GM23338 (cell line): ENCODE results near the gene FMR1. TPM values are rescaled to one million over a fixed set of nuclear protein-coding genes. Genes with fewer than 3 reads are reported as not detected.

ENCODE experiments used
- ATAC-seq: fragments of 200-7000 bp; cut with Tn5 transposase; 3 replicates; pipeline ENCODE4 v1.9.1; 2020
- DNase-seq: peaks from one replicate; pipeline ENCODE4 v3.0.0-alpha.2; 2015; ENCODE audit warnings: low spot score
- H2AFZ ChIP-seq: fragments of 200-600 bp; sonication (generic); 2 replicates; pipeline ENCODE4 v1.8.0; 2016; ENCODE audit warnings: antibody characterized with exemption, mild to moderate bottlenecking, moderate library complexity
- H3F3A ChIP-seq: fragments of 200-600 bp; sonication (generic); replicated peaks from 2 replicates; pipeline ENCODE4 v1.8.0; 2017; ENCODE audit warnings: antibody characterized with exemption, mixed run types, low read depth
- H3K27ac ChIP-seq: fragments of 200-600 bp; sonication (generic); 2 replicates; pipeline ENCODE4 v1.6.1; 2016; ENCODE audit warnings: low read depth
- H3K27me3 ChIP-seq: fragments of 200-600 bp; sonication (generic); 2 replicates; pipeline ENCODE4 v1.8.0; 2016; ENCODE audit warnings: mild to moderate bottlenecking, mixed run types, moderate library complexity; ENCODE audit not compliant: insufficient read depth
- H3K36me3 ChIP-seq: fragments of 200-600 bp; sonication (generic); 2 replicates; pipeline ENCODE4 v1.8.0; 2016; ENCODE audit warnings: mild to moderate bottlenecking; ENCODE audit not compliant: insufficient read depth
- H3K4me1 ChIP-seq: fragments of 200-600 bp; sonication (generic); 2 replicates; pipeline ENCODE4 v1.8.0; 2016; ENCODE audit warnings: mild to moderate bottlenecking, moderate library complexity; ENCODE audit not compliant: insufficient read depth
- H3K4me2 ChIP-seq: fragments of 200-600 bp; sonication (generic); 2 replicates; pipeline ENCODE4 v1.7.1; 2017; ENCODE audit warnings: mixed run types
- H3K4me3 ChIP-seq: fragments of 200-600 bp; sonication (generic); 2 replicates; pipeline ENCODE4 v1.6.1; 2016; ENCODE audit warnings: mixed run types
- H3K79me2 ChIP-seq: fragments of 200-600 bp; sonication (generic); replicated peaks from 2 replicates; pipeline ENCODE4 v1.8.0; 2017; ENCODE audit warnings: mild to moderate bottlenecking; ENCODE audit not compliant: insufficient read depth
- H3K9me2 ChIP-seq: fragments of 200-600 bp; sonication (generic); 2 replicates; pipeline ENCODE4 v1.8.0; 2017; ENCODE audit not compliant: insufficient read depth
- H4K20me1 ChIP-seq: fragments of 200-600 bp; sonication (generic); replicated peaks from 2 replicates; pipeline ENCODE4 v1.8.0; 2017; ENCODE audit warnings: mild to moderate bottlenecking; ENCODE audit not compliant: insufficient read depth
- H3K27ac Mint-ChIP-seq: 2 replicates; pipeline ENCODE4 v1.8.0; 2020; ENCODE audit warnings: inconsistent platforms, mild to moderate bottlenecking, moderate library complexity, mixed read lengths
- H3K27me3 Mint-ChIP-seq: 3 replicates; pipeline ENCODE4 v1.8.0; 2022; ENCODE audit warnings: low read depth, mild to moderate bottlenecking, moderate library complexity, mixed read lengths, inconsistent platforms; ENCODE audit not compliant: insufficient read depth, poor library complexity
- H3K36me3 Mint-ChIP-seq: 3 replicates; pipeline ENCODE4 v1.8.0; 2021; ENCODE audit warnings: low read depth, mild to moderate bottlenecking, inconsistent platforms, moderate library complexity, mixed read lengths
- H3K4me1 Mint-ChIP-seq: 3 replicates; pipeline ENCODE4 v1.8.0; 2020; ENCODE audit warnings: mild to moderate bottlenecking, inconsistent platforms, mixed read lengths
- H3K4me3 Mint-ChIP-seq: 3 replicates; pipeline ENCODE4 v1.8.0; 2021; ENCODE audit warnings: moderate library complexity, mild to moderate bottlenecking, inconsistent platforms, mixed read lengths
- H3K9me3 Mint-ChIP-seq: 3 replicates; pipeline ENCODE4 v1.8.0; 2020; ENCODE audit warnings: moderate library complexity, mild to moderate bottlenecking, inconsistent platforms, mixed read lengths
- CREB1 ChIP-seq: fragments of 250-450 bp; sonication (Bioruptor Pico); IDR thresholded peaks from 2 replicates; pipeline ENCODE4 v1.5.0; 2020; ENCODE audit warnings: low read depth, mild to moderate bottlenecking, moderate library complexity
- EZH2 ChIP-seq: fragments of 200-600 bp; sonication (generic); IDR thresholded peaks from one replicate; pipeline ENCODE4 v1.8.0; 2017; ENCODE audit warnings: antibody characterized with exemption, mild to moderate bottlenecking, low read depth; ENCODE audit not compliant: unreplicated experiment
- EZH2phosphoT487 ChIP-seq: fragments of 200-600 bp; sonication (generic); IDR thresholded peaks from one replicate; pipeline ENCODE4 v1.8.1; 2018; ENCODE audit warnings: antibody characterized with exemption; ENCODE audit not compliant: unreplicated experiment
- JUNB ChIP-seq: IDR thresholded peaks from one replicate; pipeline ENCODE4 v1.6.1; 2016; ENCODE audit warnings: antibody characterized with exemption; ENCODE audit not compliant: unreplicated experiment
- NANOG ChIP-seq: IDR thresholded peaks from 2 replicates; pipeline ENCODE4 v1.6.1; 2016; ENCODE audit warnings: antibody characterized with exemption, borderline replicate concordance
- POLR2AphosphoS5 ChIP-seq: IDR thresholded peaks from 2 replicates; pipeline ENCODE4 v1.6.1; 2016; ENCODE audit warnings: antibody characterized with exemption, low read depth
- STAT1 ChIP-seq: IDR thresholded peaks from one replicate; pipeline ENCODE4 v1.6.1; 2016; ENCODE audit warnings: antibody characterized with exemption; ENCODE audit not compliant: unreplicated experiment
- ZNF114 ChIP-seq: fragments of 250-450 bp; sonication (Bioruptor Pico); IDR thresholded peaks from 2 replicates; pipeline ENCODE4 v1.5.0; 2020; ENCODE audit warnings: mild to moderate bottlenecking, moderate library complexity
- ZNF331 ChIP-seq: fragments of 250-450 bp; sonication (Bioruptor Pico); IDR thresholded peaks from 2 replicates; pipeline ENCODE4 v1.5.0; 2020; ENCODE audit warnings: low read depth, mild to moderate bottlenecking, moderate library complexity
- polyA plus RNA-seq: library from polyadenylated mRNA; unstranded; fragments of >200 nt; fragmentation: Nextera tagmentation; extraction: Ambion mirVana; gene quantifications from 2 replicates; pipeline ENCODE4 v1.2.1, GENCODE V29; 2016
- total RNA-seq: library from RNA; depleted of rRNA; stranded (reverse); fragments of >200 nt; shearing (Covaris generic); gene quantifications from 2 replicates; pipeline ENCODE4 v1.2.3, GENCODE V29; 2014
- TF ChIP-seq, protein P1 (sequence below): IDR thresholded peaks from 2 replicates; pipeline ENCODE4 v1.6.1; 2016; ENCODE audit warnings: antibody characterized with exemption
- TF ChIP-seq, protein P2 (sequence below): fragments of 250-450 bp; sonication (Bioruptor Pico); IDR thresholded peaks from 2 replicates; pipeline ENCODE4 v1.5.0; 2020; ENCODE audit warnings: mild to moderate bottlenecking, moderate library complexity
- TF ChIP-seq, protein P3 (sequence below), 2 experiments: fragments of 200-600 bp in 1 of 2; sonication (generic) in 1 of 2; conservative IDR thresholded peaks; 2 replicates each; pipeline versions ENCODE4 v1.5.1 to v1.6.1; 2016 to 2017; ENCODE audit warnings: antibody characterized with exemption in 2 of 2, low read depth in 2 of 2, mild to moderate bottlenecking in 2 of 2, moderate library complexity in 1 of 2
- TF ChIP-seq, protein P4 (sequence below): IDR thresholded peaks from one replicate; pipeline ENCODE4 v1.6.1; 2018; ENCODE audit warnings: antibody characterized with exemption; ENCODE audit not compliant: unreplicated experiment

Gene FMR1
- total and polyA plus RNA-seq, 2 experiments from 2014 or later, result 17.1 to 44.3 TPM

DNA sequence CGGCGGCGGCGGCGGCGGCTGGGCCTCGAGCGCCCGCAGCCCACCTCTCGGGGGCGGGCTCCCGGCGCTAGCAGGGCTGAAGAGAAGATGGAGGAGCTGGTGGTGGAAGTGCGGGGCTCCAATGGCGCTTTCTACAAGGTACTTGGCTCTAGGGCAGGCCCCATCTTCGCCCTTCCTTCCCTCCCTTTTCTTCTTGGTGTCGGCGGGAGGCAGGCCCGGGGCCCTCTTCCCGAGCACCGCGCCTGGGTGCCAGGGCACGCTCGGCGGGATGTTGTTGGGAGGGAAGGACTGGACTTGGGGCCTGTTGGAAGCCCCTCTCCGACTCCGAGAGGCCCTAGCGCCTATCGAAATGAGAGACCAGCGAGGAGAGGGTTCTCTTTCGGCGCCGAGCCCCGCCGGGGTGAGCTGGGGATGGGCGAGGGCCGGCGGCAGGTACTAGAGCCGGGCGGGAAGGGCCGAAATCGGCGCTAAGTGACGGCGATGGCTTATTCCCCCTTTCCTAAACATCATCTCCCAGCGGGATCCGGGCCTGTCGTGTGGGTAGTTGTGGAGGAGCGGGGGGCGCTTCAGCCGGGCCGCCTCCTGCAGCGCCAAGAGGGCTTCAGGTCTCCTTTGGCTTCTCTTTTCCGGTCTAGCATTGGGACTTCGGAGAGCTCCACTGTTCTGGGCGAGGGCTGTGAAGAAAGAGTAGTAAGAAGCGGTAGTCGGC, 528 bp downstream of the FMR1 start:
- no peaks in the 10 kb centered on the region for H3K36me3 ChIP-seq
- H3K27ac ChIP-seq, result peak overlapping the region; percentile 89
- peak; percentile 62 for ATAC-seq
- no peaks in the 10 kb centered on the region for H3K9me2 ChIP-seq
- H2AFZ ChIP-seq, result no peak overlapping the region
- H4K20me1 ChIP-seq, result peaks cover 4% of the 10 kb centered on the region; the same call in 1 of the 2 replicates
- TF ChIP-seq, protein P1, sequence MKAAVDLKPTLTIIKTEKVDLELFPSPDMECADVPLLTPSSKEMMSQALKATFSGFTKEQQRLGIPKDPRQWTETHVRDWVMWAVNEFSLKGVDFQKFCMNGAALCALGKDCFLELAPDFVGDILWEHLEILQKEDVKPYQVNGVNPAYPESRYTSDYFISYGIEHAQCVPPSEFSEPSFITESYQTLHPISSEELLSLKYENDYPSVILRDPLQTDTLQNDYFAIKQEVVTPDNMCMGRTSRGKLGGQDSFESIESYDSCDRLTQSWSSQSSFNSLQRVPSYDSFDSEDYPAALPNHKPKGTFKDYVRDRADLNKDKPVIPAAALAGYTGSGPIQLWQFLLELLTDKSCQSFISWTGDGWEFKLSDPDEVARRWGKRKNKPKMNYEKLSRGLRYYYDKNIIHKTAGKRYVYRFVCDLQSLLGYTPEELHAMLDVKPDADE, result no peak
- no peak for TF ChIP-seq CREB1 (CRISPR knock-in tag)
- TF ChIP-seq, protein P2, sequence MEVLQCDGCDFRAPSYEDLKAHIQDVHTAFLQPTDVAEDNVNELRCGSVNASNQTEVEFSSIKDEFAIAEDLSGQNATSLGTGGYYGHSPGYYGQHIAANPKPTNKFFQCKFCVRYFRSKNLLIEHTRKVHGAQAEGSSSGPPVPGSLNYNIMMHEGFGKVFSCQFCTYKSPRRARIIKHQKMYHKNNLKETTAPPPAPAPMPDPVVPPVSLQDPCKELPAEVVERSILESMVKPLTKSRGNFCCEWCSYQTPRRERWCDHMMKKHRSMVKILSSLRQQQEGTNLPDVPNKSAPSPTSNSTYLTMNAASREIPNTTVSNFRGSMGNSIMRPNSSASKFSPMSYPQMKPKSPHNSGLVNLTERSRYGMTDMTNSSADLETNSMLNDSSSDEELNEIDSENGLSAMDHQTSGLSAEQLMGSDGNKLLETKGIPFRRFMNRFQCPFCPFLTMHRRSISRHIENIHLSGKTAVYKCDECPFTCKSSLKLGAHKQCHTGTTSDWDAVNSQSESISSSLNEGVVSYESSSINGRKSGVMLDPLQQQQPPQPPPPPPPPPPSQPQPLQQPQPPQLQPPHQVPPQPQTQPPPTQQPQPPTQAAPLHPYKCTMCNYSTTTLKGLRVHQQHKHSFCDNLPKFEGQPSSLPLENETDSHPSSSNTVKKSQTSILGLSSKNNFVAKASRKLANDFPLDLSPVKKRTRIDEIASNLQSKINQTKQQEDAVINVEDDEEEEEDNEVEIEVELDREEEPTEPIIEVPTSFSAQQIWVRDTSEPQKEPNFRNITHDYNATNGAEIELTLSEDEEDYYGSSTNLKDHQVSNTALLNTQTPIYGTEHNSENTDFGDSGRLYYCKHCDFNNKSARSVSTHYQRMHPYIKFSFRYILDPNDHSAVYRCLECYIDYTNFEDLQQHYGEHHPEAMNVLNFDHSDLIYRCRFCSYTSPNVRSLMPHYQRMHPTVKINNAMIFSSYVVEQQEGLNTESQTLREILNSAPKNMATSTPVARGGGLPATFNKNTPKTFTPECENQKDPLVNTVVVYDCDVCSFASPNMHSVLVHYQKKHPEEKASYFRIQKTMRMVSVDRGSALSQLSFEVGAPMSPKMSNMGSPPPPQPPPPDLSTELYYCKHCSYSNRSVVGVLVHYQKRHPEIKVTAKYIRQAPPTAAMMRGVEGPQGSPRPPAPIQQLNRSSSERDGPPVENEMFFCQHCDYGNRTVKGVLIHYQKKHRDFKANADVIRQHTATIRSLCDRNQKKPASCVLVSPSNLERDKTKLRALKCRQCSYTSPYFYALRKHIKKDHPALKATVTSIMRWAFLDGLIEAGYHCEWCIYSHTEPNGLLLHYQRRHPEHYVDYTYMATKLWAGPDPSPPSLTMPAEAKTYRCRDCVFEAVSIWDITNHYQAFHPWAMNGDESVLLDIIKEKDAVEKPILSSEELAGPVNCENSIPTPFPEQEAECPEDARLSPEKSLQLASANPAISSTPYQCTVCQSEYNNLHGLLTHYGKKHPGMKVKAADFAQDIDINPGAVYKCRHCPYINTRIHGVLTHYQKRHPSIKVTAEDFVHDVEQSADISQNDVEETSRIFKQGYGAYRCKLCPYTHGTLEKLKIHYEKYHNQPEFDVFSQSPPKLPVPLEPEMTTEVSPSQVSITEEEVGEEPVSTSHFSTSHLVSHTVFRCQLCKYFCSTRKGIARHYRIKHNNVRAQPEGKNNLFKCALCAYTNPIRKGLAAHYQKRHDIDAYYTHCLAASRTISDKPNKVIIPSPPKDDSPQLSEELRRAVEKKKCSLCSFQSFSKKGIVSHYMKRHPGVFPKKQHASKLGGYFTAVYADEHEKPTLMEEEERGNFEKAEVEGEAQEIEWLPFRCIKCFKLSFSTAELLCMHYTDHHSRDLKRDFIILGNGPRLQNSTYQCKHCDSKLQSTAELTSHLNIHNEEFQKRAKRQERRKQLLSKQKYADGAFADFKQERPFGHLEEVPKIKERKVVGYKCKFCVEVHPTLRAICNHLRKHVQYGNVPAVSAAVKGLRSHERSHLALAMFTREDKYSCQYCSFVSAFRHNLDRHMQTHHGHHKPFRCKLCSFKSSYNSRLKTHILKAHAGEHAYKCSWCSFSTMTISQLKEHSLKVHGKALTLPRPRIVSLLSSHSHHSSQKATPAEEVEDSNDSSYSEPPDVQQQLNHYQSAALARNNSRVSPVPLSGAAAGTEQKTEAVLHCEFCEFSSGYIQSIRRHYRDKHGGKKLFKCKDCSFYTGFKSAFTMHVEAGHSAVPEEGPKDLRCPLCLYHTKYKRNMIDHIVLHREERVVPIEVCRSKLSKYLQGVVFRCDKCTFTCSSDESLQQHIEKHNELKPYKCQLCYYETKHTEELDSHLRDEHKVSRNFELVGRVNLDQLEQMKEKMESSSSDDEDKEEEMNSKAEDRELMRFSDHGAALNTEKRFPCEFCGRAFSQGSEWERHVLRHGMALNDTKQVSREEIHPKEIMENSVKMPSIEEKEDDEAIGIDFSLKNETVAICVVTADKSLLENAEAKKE (CRISPR knock-in tag), result no peak
- no peak for TF ChIP-seq ZNF331 (CRISPR knock-in tag)
- TF ChIP-seq, protein P3, sequence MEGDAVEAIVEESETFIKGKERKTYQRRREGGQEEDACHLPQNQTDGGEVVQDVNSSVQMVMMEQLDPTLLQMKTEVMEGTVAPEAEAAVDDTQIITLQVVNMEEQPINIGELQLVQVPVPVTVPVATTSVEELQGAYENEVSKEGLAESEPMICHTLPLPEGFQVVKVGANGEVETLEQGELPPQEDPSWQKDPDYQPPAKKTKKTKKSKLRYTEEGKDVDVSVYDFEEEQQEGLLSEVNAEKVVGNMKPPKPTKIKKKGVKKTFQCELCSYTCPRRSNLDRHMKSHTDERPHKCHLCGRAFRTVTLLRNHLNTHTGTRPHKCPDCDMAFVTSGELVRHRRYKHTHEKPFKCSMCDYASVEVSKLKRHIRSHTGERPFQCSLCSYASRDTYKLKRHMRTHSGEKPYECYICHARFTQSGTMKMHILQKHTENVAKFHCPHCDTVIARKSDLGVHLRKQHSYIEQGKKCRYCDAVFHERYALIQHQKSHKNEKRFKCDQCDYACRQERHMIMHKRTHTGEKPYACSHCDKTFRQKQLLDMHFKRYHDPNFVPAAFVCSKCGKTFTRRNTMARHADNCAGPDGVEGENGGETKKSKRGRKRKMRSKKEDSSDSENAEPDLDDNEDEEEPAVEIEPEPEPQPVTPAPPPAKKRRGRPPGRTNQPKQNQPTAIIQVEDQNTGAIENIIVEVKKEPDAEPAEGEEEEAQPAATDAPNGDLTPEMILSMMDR (conservative IDR thresholded peaks at IDR 0.05; ENCODE audit: low read depth in 2 of 2), result no peak
- TF ChIP-seq EZH2phosphoT487, result no peak
- TF ChIP-seq POLR2AphosphoS5, result no peak
- TF ChIP-seq ZNF114 (CRISPR knock-in tag), result no peak
- TF ChIP-seq JUNB, result no peak
- no peak for TF ChIP-seq NANOG
- TF ChIP-seq, protein P4, sequence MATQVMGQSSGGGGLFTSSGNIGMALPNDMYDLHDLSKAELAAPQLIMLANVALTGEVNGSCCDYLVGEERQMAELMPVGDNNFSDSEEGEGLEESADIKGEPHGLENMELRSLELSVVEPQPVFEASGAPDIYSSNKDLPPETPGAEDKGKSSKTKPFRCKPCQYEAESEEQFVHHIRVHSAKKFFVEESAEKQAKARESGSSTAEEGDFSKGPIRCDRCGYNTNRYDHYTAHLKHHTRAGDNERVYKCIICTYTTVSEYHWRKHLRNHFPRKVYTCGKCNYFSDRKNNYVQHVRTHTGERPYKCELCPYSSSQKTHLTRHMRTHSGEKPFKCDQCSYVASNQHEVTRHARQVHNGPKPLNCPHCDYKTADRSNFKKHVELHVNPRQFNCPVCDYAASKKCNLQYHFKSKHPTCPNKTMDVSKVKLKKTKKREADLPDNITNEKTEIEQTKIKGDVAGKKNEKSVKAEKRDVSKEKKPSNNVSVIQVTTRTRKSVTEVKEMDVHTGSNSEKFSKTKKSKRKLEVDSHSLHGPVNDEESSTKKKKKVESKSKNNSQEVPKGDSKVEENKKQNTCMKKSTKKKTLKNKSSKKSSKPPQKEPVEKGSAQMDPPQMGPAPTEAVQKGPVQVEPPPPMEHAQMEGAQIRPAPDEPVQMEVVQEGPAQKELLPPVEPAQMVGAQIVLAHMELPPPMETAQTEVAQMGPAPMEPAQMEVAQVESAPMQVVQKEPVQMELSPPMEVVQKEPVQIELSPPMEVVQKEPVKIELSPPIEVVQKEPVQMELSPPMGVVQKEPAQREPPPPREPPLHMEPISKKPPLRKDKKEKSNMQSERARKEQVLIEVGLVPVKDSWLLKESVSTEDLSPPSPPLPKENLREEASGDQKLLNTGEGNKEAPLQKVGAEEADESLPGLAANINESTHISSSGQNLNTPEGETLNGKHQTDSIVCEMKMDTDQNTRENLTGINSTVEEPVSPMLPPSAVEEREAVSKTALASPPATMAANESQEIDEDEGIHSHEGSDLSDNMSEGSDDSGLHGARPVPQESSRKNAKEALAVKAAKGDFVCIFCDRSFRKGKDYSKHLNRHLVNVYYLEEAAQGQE, result no peak
- TF ChIP-seq EZH2, result no peak
- no peak for TF ChIP-seq STAT1
- H3K27me3 ChIP-seq, result peaks cover 7% of the 10 kb centered on the region
- H3K4me2 ChIP-seq, result peak overlapping the region; percentile 83
- H3K27ac Mint-ChIP-seq, result peak overlapping the region; percentile 98
- peak; percentile 49 for DNase-seq
- H3K4me3 ChIP-seq, result peak overlapping the region; percentile 74
- peak overlapping the region; percentile 95 for H3K4me3 Mint-ChIP-seq
- peaks cover 5% of the 10 kb centered on the region for H3K27me3 Mint-ChIP-seq
- H3K36me3 Mint-ChIP-seq, result no peaks in the 10 kb centered on the region
- H3F3A ChIP-seq, result no peaks in the 10 kb centered on the region
- H3K79me2 ChIP-seq, result peaks cover 47% of the 10 kb centered on the region
- peaks cover 31% of the 10 kb centered on the region for H3K4me1 Mint-ChIP-seq
- H3K4me1 ChIP-seq, result peaks cover 37% of the 10 kb centered on the region
- no peaks in the 10 kb centered on the region for H3K9me3 Mint-ChIP-seq
